Neutrophil (primary cell): ENCODE measurements around the gene B3GAT3.

ENCODE experiments used
- H3K27ac ChIP-seq: fragments of 200-600 bp; sonication (generic); 2 replicates; pipeline ENCODE4 v1.5.1; 2016; ENCODE audit warnings: mild to moderate bottlenecking, moderate library complexity
- H3K27me3 ChIP-seq: fragments of 200-600 bp; sonication (generic); 2 replicates; pipeline ENCODE4 v1.6.0; 2016; ENCODE audit warnings: mild to moderate bottlenecking
- H3K36me3 ChIP-seq: fragments of 200-600 bp; sonication (generic); 2 replicates; pipeline ENCODE4 v1.5.1; 2017
- H3K4me1 ChIP-seq, 2 experiments: fragments of 200-600 bp in 1 of 2; sonication (generic) in 1 of 2; 1 replicate in 1 of 2; 2 replicates in 1 of 2; pipeline versions ENCODE4 v1.5.1 to v1.6.1; 2013 to 2016; ENCODE audit warnings: low read depth in 1 of 2, low read length in 1 of 2, mild to moderate bottlenecking in 1 of 2, moderate library complexity in 1 of 2; ENCODE audit not compliant: control insufficient read depth in 1 of 2, insufficient read depth in 1 of 2
- H3K4me3 ChIP-seq, 2 experiments: fragments of 200-600 bp in 1 of 2; sonication (generic) in 1 of 2; 1 replicate in 1 of 2; 2 replicates in 1 of 2; pipeline ENCODE4 v1.5.1; 2013 to 2016; ENCODE audit warnings: low read depth in 1 of 2, low read length in 1 of 2, mild to moderate bottlenecking in 1 of 2, moderate library complexity in 1 of 2
- H3K9me3 ChIP-seq: fragments of 200-600 bp; sonication (generic); 2 replicates; pipeline ENCODE4 v1.5.1; 2016
- CTCF ChIP-seq: fragments of 200-600 bp; sonication (generic); IDR thresholded peaks from 2 replicates; pipeline ENCODE4 v1.5.1; 2016; ENCODE audit warnings: antibody characterized with exemption

B3GAT3 gene

GRCh38 chr11:62601122-62601371 is 20.7 kb downstream of the B3GAT3 start:
- Histone ChIP-seq H3K27ac (peak overlapping the region; percentile 84), H3K36me3 (peaks cover 39% of the 10 kb centered on the region)
- no peak for TF ChIP-seq CTCF

GRCh38 chr11:62600367-62601121 is 21.2 kb downstream of the B3GAT3 start:
- peaks cover 36% of the 10 kb centered on the region in 2 experiments for H3K4me1 ChIP-seq
- no peaks in the 10 kb centered on the region for H3K9me3 ChIP-seq
- H3K4me3 ChIP-seq, result peak overlapping the region; percentile 89 to 98
- peak overlapping the region; percentile 84 for H3K27ac ChIP-seq
- TF ChIP-seq CTCF, result no peak
- peaks cover 39% of the 10 kb centered on the region for H3K36me3 ChIP-seq
- H3K27me3 ChIP-seq, result no peaks in the 10 kb centered on the region

More at GRCh38 chr11:62601122-62601371, 20.7 kb downstream of the B3GAT3 start:
- Histone ChIP-seq H3K27me3 (no peaks in the 10 kb centered on the region), H3K4me3 (peak overlapping the region; percentile 89 to 98), H3K4me1 (peaks cover 36% of the 10 kb centered on the region in 2 experiments), H3K9me3 (no peaks in the 10 kb centered on the region)

- Histone ChIP-seq H3K4me3 (peak overlapping the region; percentile 89 to 98), H3K9me3 (no peaks in the 10 kb centered on the region), H3K4me1 (peaks cover 36% of the 10 kb centered on the region in 2 experiments), H3K27ac (peak overlapping the region; percentile 84), H3K36me3 (peaks cover 42% of the 10 kb centered on the region), H3K27me3 (no peaks in the 10 kb centered on the region)
- TF ChIP-seq CTCF, result no peak
Measured at GRCh38 chr11:62599901-62600300, 21.9 kb downstream of the B3GAT3 start.

- Histone ChIP-seq H3K4me1 (peaks cover 36% of the 10 kb centered on the region in 2 experiments), H3K27ac (peak overlapping the region; percentile 84), H3K27me3 (no peaks in the 10 kb centered on the region), H3K9me3 (no peaks in the 10 kb centered on the region), H3K36me3 (peaks cover 42% of the 10 kb centered on the region), H3K4me3 (peak overlapping the region; percentile 13 to 89)
- TF ChIP-seq CTCF, result no peak
Measured at GRCh38 chr11:62599069-62599696, 22.6 kb downstream of the B3GAT3 start.

- peak overlapping the region; percentile 65 for H3K27ac ChIP-seq
- no peaks in the 10 kb centered on the region for H3K27me3 ChIP-seq
- no peak for TF ChIP-seq CTCF
- H3K4me3 ChIP-seq, result no peak overlapping the region
- H3K9me3 ChIP-seq, result no peaks in the 10 kb centered on the region
- H3K4me1 ChIP-seq, result peaks cover 46 to 49% of the 10 kb centered on the region in 2 experiments
- H3K36me3 ChIP-seq, result peaks cover 50% of the 10 kb centered on the region
Measured at GRCh38 chr11:62595124-62595523, 26.7 kb downstream of the B3GAT3 start.
